K562 (cell line): ENCODE data around the gene DOP1A. TPM values are rescaled to one million over a fixed set of nuclear protein-coding genes. Genes with fewer than 3 reads are reported as not detected.

Experiments used
- AFF4 ChIP-seq: sonication (generic); formaldehyde crosslinking; IDR thresholded peaks from 2 replicates; pipeline ENCODE4 v1.8.0; 2023; ENCODE audit warnings: mild to moderate bottlenecking, missing genetic modification reagents
- CHD4 ChIP-seq: fragments of 200-600 bp; sonication (generic); IDR thresholded peaks from 3 replicates; pipeline ENCODE4 v1.6.1; 2012; ENCODE audit warnings: low read depth, mild to moderate bottlenecking, mixed read lengths, low read length, inconsistent platforms; ENCODE audit not compliant: insufficient read depth, insufficient replicate concordance, poor library complexity, severe bottlenecking
- CREB1 ChIP-seq, 2 experiments: sonication (generic) in 1 of 2; formaldehyde crosslinking in 1 of 2; IDR thresholded peaks; 2 replicates each; pipeline versions ENCODE4 v1.6.1 to v1.8.0; 2012 to 2022; ENCODE audit warnings: inconsistent platforms in 1 of 2, mild to moderate bottlenecking in 1 of 2, missing genetic modification reagents in 1 of 2, moderate library complexity in 1 of 2
- ETV6 ChIP-seq, 3 experiments: fragments of 150-350 bp in 1 of 3; sonication (generic) in 1 of 3; formaldehyde crosslinking in 1 of 3; IDR thresholded peaks; 2 replicates each; pipeline versions ENCODE4 v1.6.1 to v1.8.0; 2014 to 2022; ENCODE audit warnings: borderline replicate concordance in 2 of 3, low read depth in 2 of 3, antibody characterized with exemption in 1 of 3, low read length in 1 of 3, mild to moderate bottlenecking in 1 of 3, missing genetic modification reagents in 1 of 3
- NCOA1 ChIP-seq: fragments of 450-650 bp; IDR thresholded peaks from 2 replicates; pipeline ENCODE4 v1.6.1; 2016; ENCODE audit warnings: low read depth
- SMARCB1 ChIP-seq: IDR thresholded peaks from 2 replicates; pipeline ENCODE4 v1.6.1; 2011; ENCODE audit warnings: improper control_type of control experiment, low read depth; ENCODE audit not compliant: insufficient read length
- TOE1 ChIP-seq, 2 experiments: fragments of 450-650 bp in 1 of 2; sonication (generic) in 1 of 2; formaldehyde crosslinking in 1 of 2; IDR thresholded peaks; 2 replicates each; pipeline versions ENCODE4 v1.7.1 to v1.8.0; 2016 to 2022; ENCODE audit warnings: borderline replicate concordance in 2 of 2, mild to moderate bottlenecking in 2 of 2, antibody characterized with exemption in 1 of 2, inconsistent platforms in 1 of 2, low read depth in 1 of 2, missing genetic modification reagents in 1 of 2, moderate library complexity in 1 of 2
- ZNF239 ChIP-seq: fragments of 250-450 bp; sonication (Bioruptor Pico); IDR thresholded peaks from 2 replicates; pipeline ENCODE4 v1.4.0; 2020; ENCODE audit warnings: mild to moderate bottlenecking
- ZNF407 ChIP-seq: fragments of 450-650 bp; IDR thresholded peaks from 2 replicates; pipeline ENCODE4 v1.6.1; 2016; ENCODE audit warnings: low read depth
- polyA plus RNA-seq, 8 experiments: library from polyadenylated mRNA; depleted of rRNA in 4 of 8; stranded (reverse) in 5 of 8; unstranded in 3 of 8; fragments of >200 nt; fragmentation: Nextera tagmentation in 2 of 8; fragmentation: Illumina TruSeq in 1 of 8; extraction: Ambion mirVana in 2 of 8; extraction: Trizol in 1 of 8; gene quantifications; 2 replicates each; pipeline versions ENCODE4 v1.2.1 to v1.2.3, GENCODE V29; 2011 to 2014; ENCODE audit warnings: inconsistent platforms in 1 of 8, missing spikeins in 1 of 8
- total RNA-seq, 7 experiments: library from RNA; depleted of rRNA in 6 of 7; stranded (reverse); fragments of >200 nt in 6 of 7; fragmentation: Illumina TruSeq in 2 of 7; extraction: Trizol in 2 of 7; gene quantifications; 2 replicates each; pipeline versions ENCODE4 v1.2.1 to v1.2.3, GENCODE V29; 2011 to 2021; ENCODE audit warnings: low replicate concordance in 1 of 7

DOP1A gene
- total and polyA plus RNA-seq, 9 of the 15 experiments (the other 6 are each of a cell fraction or from before 2014, with no cell fraction given), result 0.75 to 10.5 (median 4.4) TPM

- TF ChIP-seq CREB1 (IDR thresholded peaks at IDR 0.05), result peak; percentile 69
- TF ChIP-seq CREB1 (CRISPR knock-in tag; IDR thresholded peaks at IDR 0.05), result peak; percentile 65
- TF ChIP-seq TOE1 (IDR thresholded peaks at IDR 0.05; ENCODE audit: borderline replicate concordance), result peak; percentile 48; the same call in 1 of the 2 replicates
- TF ChIP-seq TOE1 (CRISPR knock-in tag; IDR thresholded peaks at IDR 0.05; ENCODE audit: borderline replicate concordance, low read depth), result no peak
- peak; percentile 44; the same call in 1 of the 2 replicates for TF ChIP-seq AFF4 (CRISPR knock-in tag)
- TF ChIP-seq ETV6 (IDR thresholded peaks at IDR 0.05; ENCODE audit: borderline replicate concordance in 1 of 2, low read depth in 2 of 2, low read length in 1 of 2), result no peak
- TF ChIP-seq ETV6 (CRISPR knock-in tag; IDR thresholded peaks at IDR 0.05; ENCODE audit: borderline replicate concordance), result no peak
- TF ChIP-seq NCOA1, result peak; percentile 56; the same call in 1 of the 2 replicates
- TF ChIP-seq ZNF239 (CRISPR knock-in tag), result no peak
- no peak for TF ChIP-seq CHD4
- no peak for TF ChIP-seq ZNF407
- TF ChIP-seq SMARCB1, result no peak
Observed at GRCh38 chr6:83192871-83193746, 125.6 kb downstream of the DOP1A start, which contains the start of the genes PGM3 and RWDD2A (continued).
